Measurements from ENCODE around the gene REG4. TPM values are rescaled to one million over a fixed set of nuclear protein-coding genes. Genes with fewer than 3 reads are reported as not detected.

Gene REG4
- total RNA-seq, 1 experiment from 2014 or later: not detected

- H3K27ac ChIP-seq (ENCODE audit: low read depth, low read length): no peak overlapping the region
Observed at GRCh38 chr1:119811985-119812557, 811 bp upstream of the REG4 start.

More at GRCh38 chr1:119811985-119812557, 811 bp upstream of the REG4 start:
- Histone ChIP-seq H3K4me3 (replicated peaks in 1 of 2; ENCODE audit: low read depth in 1 of 2, low read length in 2 of 2) (no peak overlapping the region), H3K9me3 (ENCODE audit: control insufficient read depth in 1 of 2, insufficient read depth in 1 of 2, low read depth in 1 of 2, low read length in 2 of 2) (no peaks in the 10 kb centered on the region), H3K4me1 (ENCODE audit: control insufficient read depth in 1 of 2, insufficient read depth in 2 of 2, low read length in 2 of 2) (peaks cover 0 to 22% of the 10 kb centered on the region in 2 experiments; a peak in 2 of 4 replicates), H3K36me3 (ENCODE audit: control insufficient read depth in 1 of 2, insufficient read depth in 2 of 2, low read length in 2 of 2) (no peaks in the 10 kb centered on the region), H4K20me1 (ENCODE audit: insufficient read depth) (no peaks in the 10 kb centered on the region), H3K9me2 (ENCODE audit: insufficient read depth) (no peaks in the 10 kb centered on the region), H3K9ac (ENCODE audit: low read length) (no peak overlapping the region), H3K4me2 (ENCODE audit: low read length) (no peak overlapping the region), H3K27me3 (ENCODE audit: insufficient read depth, low read length) (peaks cover 8% of the 10 kb centered on the region; the same call in 1 of the 2 replicates), H2AFZ (ENCODE audit: low read depth, low read length, poor library complexity, severe bottlenecking) (no peak overlapping the region), H3K79me2 (ENCODE audit: insufficient read depth, low read length) (no peaks in the 10 kb centered on the region)
- ChIA-PET POLR2A (no interaction called here), RAD21 (ENCODE audit: low non-redundant PET in 1 of 2, low total read pairs in 2 of 2, uncharacterized antibody in 2 of 2, unreplicated experiment in 2 of 2) (no interaction called here), CTCF (no interaction called here)
- TF ChIP-seq MAX (IDR thresholded peaks at IDR 0.05) (no peak), RAD21 (IDR thresholded peaks at IDR 0.05; ENCODE audit: low read depth) (no peak), EZH2 (IDR thresholded peaks at IDR 0.05) (no peak), SRF (IDR thresholded peaks at IDR 0.05; ENCODE audit: low read depth) (no peak), POLR2AphosphoS5 (IDR thresholded peaks at IDR 0.05; ENCODE audit: low read depth, low read length) (no peak), ZNF274 (IDR thresholded peaks at IDR 0.05; ENCODE audit: low read depth, low read length) (no peak), ATF3 (IDR thresholded peaks at IDR 0.05) (no peak), TCF7L2 (IDR thresholded peaks at IDR 0.05; ENCODE audit: borderline replicate concordance, extremely low read depth, insufficient read depth, insufficient read length) (no peak), FOSL1 (IDR thresholded peaks at IDR 0.05; ENCODE audit: low read depth) (no peak), ZBTB33 (IDR thresholded peaks at IDR 0.05; ENCODE audit: extremely low read depth, insufficient replicate concordance, low read length) (no peak), POLR2A (IDR thresholded peaks at IDR 0.05; ENCODE audit: borderline replicate concordance, extremely low read depth, insufficient read depth, insufficient read length) (no peak), CTCF (IDR thresholded peaks at IDR 0.05 in 2 of 3, conservative IDR thresholded peaks at IDR 0.05 in 1 of 3; ENCODE audit: borderline replicate concordance in 1 of 3, insufficient read depth in 1 of 3, low read depth in 2 of 3, low read length in 2 of 3) (no peak), CBX3 (IDR thresholded peaks at IDR 0.05; ENCODE audit: low read depth) (no peak), ELF1 (IDR thresholded peaks at IDR 0.05; ENCODE audit: borderline replicate concordance, low read depth) (no peak)
- intact Hi-C loops (cut with micrococcal nuclease): no loop called here
- DNase-seq (ENCODE audit: low read depth, low spot score): no peak
- BruUV-seq (replicated peaks): no TSS peak
- ATAC-seq: no peak

Data from HCT116 (cell line).